ENCODE results near the gene TMEM147.

TMEM147 gene

DNA sequence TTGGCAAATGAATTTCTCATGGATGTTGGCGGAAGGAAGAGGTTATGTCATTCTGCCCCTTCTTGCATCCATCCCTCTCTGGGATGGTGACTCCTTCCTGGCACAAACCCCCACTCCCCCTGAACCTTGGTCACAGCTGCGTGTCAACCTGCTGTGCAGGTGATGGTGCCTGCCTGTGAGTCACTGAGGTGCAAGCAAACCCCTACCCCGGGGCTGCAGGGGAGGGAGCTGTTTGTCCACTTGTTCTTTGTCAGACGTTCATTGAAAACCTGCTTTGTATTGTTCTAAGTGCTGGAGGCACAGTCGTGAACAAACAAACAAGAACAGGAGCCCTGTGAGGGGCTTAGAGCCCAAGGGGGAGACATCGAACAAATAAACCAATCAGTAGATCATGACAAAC, 14.1 kb upstream of the TMEM147 start:
- peaks cover 15% of the 10 kb centered on the region for H3K4me1 Mint-ChIP-seq (ENCODE audit: low read depth)
- H3K36me3 Mint-ChIP-seq: no peaks in the 10 kb centered on the region
- no peaks in the 10 kb centered on the region for H3K9me3 Mint-ChIP-seq (ENCODE audit: low read depth)
- no peak overlapping the region for H3K4me3 Mint-ChIP-seq
- peaks cover 7% of the 10 kb centered on the region for H3K27me3 Mint-ChIP-seq
- H3K27ac Mint-ChIP-seq: no peak overlapping the region

DNA sequence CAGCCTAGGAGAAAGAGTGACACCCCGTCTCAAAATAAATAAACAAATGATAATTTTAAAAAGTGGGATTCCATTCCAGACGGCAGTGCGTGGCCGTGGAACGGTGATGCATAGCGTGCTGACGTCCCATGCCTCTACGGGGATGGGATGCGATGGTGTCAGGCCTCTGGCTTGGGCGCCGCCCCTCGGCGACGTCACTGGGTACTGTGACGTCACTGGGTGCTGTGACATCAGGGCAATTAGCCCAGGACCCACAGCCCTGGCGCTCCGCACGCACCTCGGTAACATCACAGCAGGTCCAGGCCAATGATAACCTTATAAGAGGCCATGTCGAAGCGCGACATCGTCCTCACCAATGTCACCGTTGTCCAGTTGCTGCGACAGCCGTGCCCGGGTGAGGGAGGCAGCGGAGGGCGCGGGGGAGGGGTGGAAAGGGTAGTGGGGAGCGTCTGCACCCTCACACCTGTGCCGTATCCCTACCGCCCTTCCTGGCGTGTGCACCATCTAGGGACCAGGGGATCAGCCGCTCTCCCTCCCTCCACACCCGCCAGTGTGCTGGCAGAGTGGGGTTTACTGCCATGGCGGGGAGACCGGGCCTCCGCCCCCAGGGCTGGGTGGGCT, 12.1 kb upstream of the TMEM147 start, which contains the start of gene GAPDHS:
TSS of gene GAPDHS (plus strand) at position 256 of the 621 bp plus-strand sequence. CDS start at position 328, 72 bp downstream.
- peaks cover 15% of the 10 kb centered on the region for H3K4me1 Mint-ChIP-seq (ENCODE audit: low read depth)
- H3K36me3 Mint-ChIP-seq: no peaks in the 10 kb centered on the region
- H3K27ac Mint-ChIP-seq: peak within 1 kb of the TSS; percentile 22
- H3K4me3 Mint-ChIP-seq: peak within 1 kb of the TSS; percentile 86
- no peaks in the 10 kb centered on the region for H3K9me3 Mint-ChIP-seq (ENCODE audit: low read depth)
- peaks cover 4% of the 10 kb centered on the region for H3K27me3 Mint-ChIP-seq

DNA sequence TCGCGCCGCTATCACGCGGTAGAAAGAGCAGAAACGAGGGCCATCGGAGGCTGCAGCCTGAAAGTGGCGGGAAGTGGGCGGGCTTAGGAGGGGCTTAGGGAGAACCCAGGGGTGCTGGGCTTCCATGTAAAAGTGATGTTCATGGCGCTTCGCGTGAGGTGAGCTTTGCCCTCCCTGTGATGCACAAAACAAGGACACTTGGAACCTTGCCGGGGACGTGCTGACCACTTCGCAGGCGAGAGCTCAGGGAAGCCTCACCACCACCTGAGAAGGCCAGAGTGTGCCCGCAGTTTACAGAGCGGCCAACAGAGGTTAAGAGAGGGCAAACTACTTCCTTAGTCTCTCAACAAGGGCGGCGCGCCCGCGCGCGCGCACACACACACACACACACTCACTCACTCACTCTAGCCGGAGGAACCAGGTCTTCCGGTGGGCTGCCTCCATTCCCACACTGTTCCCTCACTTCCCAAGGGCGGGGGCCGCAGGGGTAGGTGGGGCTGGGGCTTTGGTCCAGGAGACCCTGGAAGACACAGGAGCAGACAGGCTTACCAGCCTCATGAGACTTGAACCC, 11.5 kb upstream of the TMEM147 start:
- H3K4me1 Mint-ChIP-seq (ENCODE audit: low read depth): peaks cover 15% of the 10 kb centered on the region
- H3K27ac Mint-ChIP-seq: peak overlapping the region; percentile 22
- H3K4me3 Mint-ChIP-seq: peak overlapping the region; percentile 86
- H3K9me3 Mint-ChIP-seq (ENCODE audit: low read depth): no peaks in the 10 kb centered on the region
- no peaks in the 10 kb centered on the region for H3K36me3 Mint-ChIP-seq
- peaks cover 1% of the 10 kb centered on the region for H3K27me3 Mint-ChIP-seq

DNA sequence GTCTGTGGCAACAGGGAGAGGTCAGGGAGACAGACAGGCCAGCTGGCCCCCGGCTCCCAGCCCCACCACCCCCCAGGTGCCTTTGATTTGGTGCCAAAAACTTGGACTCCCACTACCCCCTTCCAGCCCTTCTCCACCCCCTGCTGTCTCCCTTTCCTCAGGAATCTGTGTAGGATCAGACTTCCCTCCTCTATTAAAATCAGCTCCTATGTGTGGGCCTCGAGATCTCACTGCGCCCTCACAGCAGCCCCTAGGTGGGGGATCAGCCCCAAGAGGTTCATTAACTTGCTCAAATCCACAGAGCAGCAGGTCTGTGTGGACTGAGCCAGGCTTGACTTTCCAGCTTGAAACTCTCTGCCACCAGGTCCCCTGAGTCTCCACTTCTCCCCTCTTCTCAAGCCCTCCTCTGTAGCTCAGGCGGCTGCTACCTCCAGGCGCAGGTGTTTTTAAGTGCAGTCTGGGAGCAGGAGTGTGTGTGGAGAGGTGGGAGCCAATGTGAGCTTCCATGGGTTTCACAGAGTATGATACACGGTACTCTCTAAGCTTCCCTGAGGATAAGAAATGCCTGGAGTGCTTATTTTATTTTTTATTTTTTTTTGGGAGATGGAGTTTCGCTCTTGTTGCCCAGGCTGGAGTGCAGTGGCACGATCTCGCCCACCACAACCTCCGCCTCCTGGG, 10.5 kb upstream of the TMEM147 start:
- no peak overlapping the region for H3K27ac Mint-ChIP-seq
- no peaks in the 10 kb centered on the region for H3K36me3 Mint-ChIP-seq
- H3K4me3 Mint-ChIP-seq: peak overlapping the region; percentile 46
- no peaks in the 10 kb centered on the region for H3K27me3 Mint-ChIP-seq
- H3K4me1 Mint-ChIP-seq (ENCODE audit: low read depth): peaks cover 15% of the 10 kb centered on the region
- H3K9me3 Mint-ChIP-seq (ENCODE audit: low read depth): no peaks in the 10 kb centered on the region

DNA sequence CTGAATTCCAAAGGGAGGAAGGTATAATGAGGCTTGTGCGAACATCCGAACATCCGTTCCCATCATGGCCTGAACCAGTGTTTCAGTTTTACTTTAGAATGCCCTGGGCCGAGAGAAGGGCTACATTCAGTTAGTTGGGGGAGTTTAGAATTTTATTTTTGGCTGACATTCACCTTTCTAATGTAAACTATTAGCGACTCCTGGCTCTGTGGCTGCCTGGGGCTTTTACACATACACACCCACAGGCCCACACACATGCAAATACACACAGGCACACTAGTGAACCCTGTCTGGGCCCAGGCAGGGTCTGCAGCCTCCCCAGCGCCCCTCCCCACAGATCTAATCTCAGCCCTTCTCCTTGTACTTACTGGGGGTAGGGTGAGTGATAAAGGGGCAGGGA, 6.1 kb upstream of the TMEM147 start:
- Mint-ChIP-seq H3K27ac (no peak overlapping the region), H3K4me1 (ENCODE audit: low read depth) (peaks cover 5% of the 10 kb centered on the region), H3K4me3 (no peak overlapping the region), H3K36me3 (no peaks in the 10 kb centered on the region), H3K27me3 (no peaks in the 10 kb centered on the region), H3K9me3 (ENCODE audit: low read depth) (no peaks in the 10 kb centered on the region)

DNA sequence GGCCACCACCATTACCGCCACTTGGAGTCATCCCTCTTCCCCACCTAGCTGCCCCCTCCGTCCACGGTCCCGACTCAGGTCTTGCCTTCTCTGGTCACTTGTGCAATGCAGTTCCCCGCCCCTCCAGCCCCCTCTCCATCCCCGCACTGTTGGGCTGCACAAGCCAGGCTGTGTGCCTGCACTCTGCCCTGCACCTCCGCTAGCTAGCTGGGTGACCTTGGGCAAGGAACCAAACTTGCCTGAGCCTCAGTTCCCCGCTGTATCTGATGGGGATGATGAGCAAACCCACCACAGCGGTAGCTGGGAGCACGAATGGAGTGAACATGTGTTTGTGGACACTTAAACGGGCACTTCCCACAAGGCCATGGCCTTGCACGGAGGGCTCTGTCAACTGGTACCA, 5.6 kb upstream of the TMEM147 start:
- Mint-ChIP-seq H3K4me3 (no peak overlapping the region), H3K36me3 (no peaks in the 10 kb centered on the region), H3K27me3 (no peaks in the 10 kb centered on the region), H3K9me3 (ENCODE audit: low read depth) (no peaks in the 10 kb centered on the region), H3K4me1 (ENCODE audit: low read depth) (peaks cover 9% of the 10 kb centered on the region), H3K27ac (no peak overlapping the region)

DNA sequence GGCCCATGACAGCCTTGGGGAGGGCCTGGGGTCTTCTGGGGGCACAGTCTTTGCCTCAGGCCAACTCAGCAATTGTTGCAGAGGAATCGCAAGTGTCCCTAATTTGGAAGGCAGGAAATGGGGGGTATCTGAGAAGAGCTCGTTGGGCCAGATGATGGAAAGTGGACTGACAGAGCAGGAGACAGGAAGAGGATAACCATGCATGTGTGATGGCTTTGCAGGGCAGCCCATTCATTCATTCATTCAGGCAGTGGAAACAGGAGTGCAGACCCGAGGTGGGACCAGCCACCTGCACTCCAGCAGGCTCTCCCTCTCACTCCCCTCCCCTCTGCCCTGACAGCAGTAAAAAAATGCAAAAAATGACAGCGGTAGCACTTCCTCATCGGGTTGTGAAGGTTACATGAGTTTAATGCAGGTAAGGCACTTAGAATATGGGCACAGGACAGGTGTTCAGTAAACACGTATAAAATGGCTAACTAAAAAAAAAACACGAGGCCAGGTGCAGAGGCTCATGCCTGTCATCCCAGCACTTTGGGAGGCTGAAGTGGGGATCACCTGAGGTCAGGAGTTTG, 5.0 kb upstream of the TMEM147 start:
- Mint-ChIP-seq H3K4me3 (no peak overlapping the region), H3K9me3 (ENCODE audit: low read depth) (no peaks in the 10 kb centered on the region), H3K27me3 (no peaks in the 10 kb centered on the region), H3K27ac (no peak overlapping the region), H3K4me1 (ENCODE audit: low read depth) (peaks cover 8% of the 10 kb centered on the region), H3K36me3 (no peaks in the 10 kb centered on the region)

DNA sequence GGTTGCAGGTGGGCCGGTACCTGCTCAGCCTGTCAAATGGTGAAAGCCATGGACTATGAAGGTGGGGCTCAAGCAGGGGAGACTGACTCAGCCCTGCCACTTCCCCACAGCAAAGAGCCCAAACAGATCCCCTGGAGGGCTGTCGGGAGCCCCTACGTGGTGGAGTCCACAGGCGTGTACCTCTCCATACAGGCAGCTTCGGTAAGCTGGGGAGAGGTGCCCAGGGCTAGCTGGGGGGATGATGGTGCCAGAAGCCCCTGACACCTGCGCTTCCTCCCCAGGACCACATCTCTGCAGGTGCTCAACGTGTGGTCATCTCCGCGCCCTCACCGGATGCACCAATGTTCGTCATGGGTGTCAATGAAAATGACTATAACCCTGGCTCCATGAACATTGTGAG, 3.2 kb upstream of the TMEM147 start:
- Mint-ChIP-seq H3K9me3 (ENCODE audit: low read depth) (no peaks in the 10 kb centered on the region), H3K27me3 (no peaks in the 10 kb centered on the region), H3K36me3 (no peaks in the 10 kb centered on the region), H3K27ac (no peak overlapping the region), H3K4me3 (no peak overlapping the region), H3K4me1 (ENCODE audit: low read depth) (peaks cover 20% of the 10 kb centered on the region)

DNA sequence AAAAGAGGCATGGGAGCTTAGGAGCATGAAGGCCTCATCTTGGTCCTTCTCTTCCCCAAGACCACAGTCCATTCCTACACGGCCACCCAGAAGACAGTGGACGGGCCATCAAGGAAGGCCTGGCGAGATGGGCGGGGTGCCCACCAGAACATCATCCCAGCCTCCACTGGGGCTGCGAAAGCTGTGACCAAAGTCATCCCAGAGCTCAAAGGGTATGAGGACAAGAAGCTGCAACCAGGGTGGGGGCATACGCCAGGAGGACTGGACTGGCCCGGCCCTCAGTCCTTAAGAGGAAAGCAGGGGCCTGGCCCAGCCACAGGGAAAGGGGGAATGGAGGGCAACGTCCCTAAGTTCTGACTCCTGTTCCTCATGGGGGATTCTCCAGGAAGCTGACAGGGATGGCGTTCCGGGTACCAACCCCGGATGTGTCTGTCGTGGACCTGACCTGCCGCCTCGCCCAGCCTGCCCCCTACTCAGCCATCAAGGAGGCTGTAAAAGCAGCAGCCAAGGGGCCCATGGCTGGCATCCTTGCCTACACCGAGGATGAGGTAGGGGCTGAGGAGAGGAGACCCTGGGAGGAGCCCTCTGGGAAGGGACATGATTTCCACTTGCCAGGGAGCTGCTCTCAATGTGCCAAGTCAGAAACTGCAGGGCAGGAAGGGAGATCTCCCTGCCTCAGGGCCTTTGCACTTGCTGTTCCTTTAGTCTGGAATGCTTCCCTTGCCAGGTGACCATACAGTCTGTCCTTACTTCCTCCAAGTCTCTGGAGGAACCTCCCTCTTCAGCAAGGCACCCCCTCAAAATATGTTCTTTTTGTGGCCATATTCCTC, 1.9 kb upstream of the TMEM147 start:
- Mint-ChIP-seq H3K27me3 (no peaks in the 10 kb centered on the region), H3K4me1 (ENCODE audit: low read depth) (peaks cover 28% of the 10 kb centered on the region), H3K27ac (no peak overlapping the region), H3K9me3 (ENCODE audit: low read depth) (no peaks in the 10 kb centered on the region), H3K4me3 (peak overlapping the region; percentile 97), H3K36me3 (no peaks in the 10 kb centered on the region)

DNA sequence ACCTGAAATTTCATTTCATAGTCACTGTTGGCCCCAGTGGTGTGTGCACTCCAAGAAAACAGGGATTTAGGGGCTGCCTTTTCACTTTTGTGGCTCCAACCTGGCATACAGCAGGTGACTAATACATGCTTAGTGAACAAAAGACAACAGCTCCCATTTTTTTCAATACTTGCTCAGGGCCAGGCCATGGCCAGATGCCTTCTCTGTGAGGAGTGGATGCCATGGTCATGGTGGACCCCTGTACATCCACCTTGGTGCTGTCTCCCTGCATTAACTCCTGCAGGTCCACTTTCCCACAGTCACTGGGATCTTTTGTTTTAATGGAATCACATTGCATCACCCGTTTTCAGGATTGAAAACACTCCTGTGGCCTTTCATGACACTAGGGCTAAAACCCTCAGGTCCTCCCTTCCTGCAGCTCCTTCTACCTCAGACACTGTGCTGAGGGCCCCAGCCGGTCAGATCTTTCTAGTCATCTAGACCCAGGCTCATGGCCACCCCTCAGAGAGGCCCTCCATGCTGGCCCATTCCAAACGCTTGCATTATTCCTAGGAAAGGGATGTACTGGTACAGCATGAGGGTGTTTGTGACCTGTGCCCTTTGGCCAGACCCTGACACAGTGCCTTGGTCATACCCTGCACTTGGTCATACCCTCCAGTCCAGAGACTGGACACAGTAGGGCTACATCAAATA, 1.2 kb upstream of the TMEM147 start:
- Mint-ChIP-seq H3K4me3 (peak overlapping the region; percentile 97), H3K4me1 (ENCODE audit: low read depth) (peaks cover 34% of the 10 kb centered on the region), H3K36me3 (peaks cover 3% of the 10 kb centered on the region), H3K27me3 (no peaks in the 10 kb centered on the region), H3K27ac (peak overlapping the region; percentile 93), H3K9me3 (ENCODE audit: low read depth) (no peaks in the 10 kb centered on the region)

DNA sequence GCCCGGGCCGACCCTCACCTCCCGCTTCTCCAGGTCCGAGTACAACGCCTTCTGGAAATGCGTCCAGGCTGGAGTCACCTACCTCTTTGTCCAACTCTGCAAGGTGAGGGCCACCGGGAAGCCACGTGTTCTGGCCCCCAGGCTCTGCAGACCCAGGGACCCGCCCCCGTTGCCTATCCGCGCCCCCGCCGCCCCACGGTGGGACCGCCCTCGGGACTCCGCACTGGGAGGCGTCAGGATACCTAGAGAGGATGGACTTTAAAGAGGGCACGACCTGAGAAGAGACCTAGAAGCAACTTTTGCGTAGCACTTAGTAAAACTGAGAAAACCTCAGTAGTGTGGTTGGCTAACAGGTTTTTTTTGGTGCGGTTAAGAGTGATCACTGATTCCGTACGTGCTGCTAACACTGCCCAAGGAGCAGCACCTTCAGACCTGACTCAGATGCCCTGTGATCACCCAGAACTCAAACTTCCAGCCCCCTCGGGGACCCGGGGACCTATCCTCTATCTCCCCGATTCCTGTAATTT, 492 bp downstream of the TMEM147 start:
- Mint-ChIP-seq H3K27me3 (no peaks in the 10 kb centered on the region), H3K4me3 (peak overlapping the region; percentile 93), H3K4me1 (ENCODE audit: low read depth) (peaks cover 36% of the 10 kb centered on the region), H3K9me3 (ENCODE audit: low read depth) (no peaks in the 10 kb centered on the region), H3K36me3 (peaks cover 4% of the 10 kb centered on the region), H3K27ac (peak overlapping the region; percentile 96)

DNA sequence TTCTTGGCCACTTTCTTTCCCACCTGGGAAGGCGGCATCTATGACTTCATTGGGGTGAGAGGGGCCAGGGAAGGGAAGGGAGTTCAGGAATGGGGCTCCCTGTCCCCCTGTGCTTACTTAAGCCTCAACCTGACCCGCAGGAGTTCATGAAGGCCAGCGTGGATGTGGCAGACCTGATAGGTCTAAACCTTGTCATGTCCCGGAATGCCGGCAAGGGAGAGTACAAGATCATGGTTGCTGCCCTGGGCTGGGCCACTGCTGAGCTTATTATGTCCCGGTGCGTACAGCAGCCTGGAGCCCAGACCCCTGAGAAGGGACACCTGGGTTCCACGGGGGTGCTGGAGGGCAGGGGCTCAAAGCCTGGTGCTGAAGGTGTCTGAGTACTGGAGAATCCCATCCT, 1.1 kb downstream of the TMEM147 start:
- peaks cover 36% of the 10 kb centered on the region for H3K4me1 Mint-ChIP-seq (ENCODE audit: low read depth)
- peak overlapping the region; percentile 96 for H3K27ac Mint-ChIP-seq
- no peaks in the 10 kb centered on the region for H3K27me3 Mint-ChIP-seq
- H3K4me3 Mint-ChIP-seq: peak overlapping the region; percentile 93
- peaks cover 4% of the 10 kb centered on the region for H3K36me3 Mint-ChIP-seq
- H3K9me3 Mint-ChIP-seq (ENCODE audit: low read depth): no peaks in the 10 kb centered on the region

DNA sequence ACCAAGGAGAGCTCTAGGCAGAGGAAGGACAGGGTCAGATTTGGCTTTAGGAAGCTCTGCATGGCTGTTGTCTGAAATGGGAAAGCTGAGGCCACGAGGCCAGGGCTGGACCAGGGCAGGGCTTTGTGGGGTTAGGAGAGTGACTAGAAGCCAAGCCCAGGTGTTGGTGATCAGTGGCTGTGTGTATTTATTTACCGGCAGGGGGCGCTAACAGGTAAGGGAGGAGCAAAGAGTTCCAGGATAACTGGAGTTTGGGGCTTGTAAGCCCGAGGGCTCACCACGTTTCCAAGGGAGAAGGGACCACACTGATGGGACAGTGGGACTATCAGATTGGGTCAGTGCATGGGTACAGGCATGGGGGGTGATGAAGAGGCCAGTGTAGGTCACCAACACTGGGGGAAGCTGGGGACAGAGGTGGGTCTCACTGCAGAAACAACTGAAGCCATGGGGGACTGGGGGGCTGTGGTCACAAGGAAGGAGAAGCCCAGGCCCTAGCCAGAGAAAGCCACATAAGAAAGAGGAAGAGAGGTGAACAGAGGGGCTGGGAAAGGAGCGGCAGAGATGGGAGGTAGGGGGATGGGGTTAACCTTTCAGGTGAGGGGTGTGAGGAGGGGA, 3.9 kb downstream of the TMEM147 start:
- H3K27me3 Mint-ChIP-seq: no peaks in the 10 kb centered on the region
- peak overlapping the region; percentile 59 for H3K4me3 Mint-ChIP-seq
- H3K36me3 Mint-ChIP-seq: peaks cover 4% of the 10 kb centered on the region
- peaks cover 36% of the 10 kb centered on the region for H3K4me1 Mint-ChIP-seq (ENCODE audit: low read depth)
- H3K27ac Mint-ChIP-seq: no peak overlapping the region
- no peaks in the 10 kb centered on the region for H3K9me3 Mint-ChIP-seq (ENCODE audit: low read depth)

All from activated naive CD8-positive, alpha-beta T cell (primary cell).